ENCODE measurements around the gene TNIK. TPM values are rescaled to one million over a fixed set of nuclear protein-coding genes. Genes with fewer than 3 reads are reported as not detected.

TNIK gene
- total RNA-seq, 1 experiment from 2014 or later = not detected

DNA sequence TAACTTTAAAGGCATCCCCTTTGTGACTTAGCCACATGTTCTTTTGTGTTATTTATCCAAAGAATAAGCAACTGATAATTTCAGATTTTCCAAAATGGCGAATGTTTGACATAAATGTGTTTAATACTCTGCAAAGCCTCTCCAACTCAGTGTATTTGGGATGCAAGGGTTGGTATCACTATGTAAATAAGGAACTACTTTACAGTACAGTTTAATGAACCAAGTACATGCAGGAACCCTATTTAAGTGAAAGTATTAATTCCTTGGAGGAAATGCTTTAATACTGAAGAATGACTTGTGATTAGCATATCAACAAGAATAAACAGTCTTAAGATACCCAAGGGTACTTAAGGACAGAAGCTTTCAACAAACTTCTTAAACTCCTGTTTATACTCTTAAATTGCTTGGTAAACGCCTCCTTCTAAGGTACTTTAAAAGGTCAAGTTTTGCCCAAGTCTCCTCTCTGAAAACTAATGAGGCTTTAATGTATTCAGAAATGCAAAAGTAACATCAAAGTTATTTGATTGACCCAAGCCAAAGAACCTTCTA is 107.7 kb downstream of the TNIK start:
- no peak overlapping the region for H3K4me3 ChIP-seq (ENCODE audit: low read length)
- H3K9me2 ChIP-seq (replicated peaks; ENCODE audit: insufficient read depth, low read length) = no peaks in the 10 kb centered on the region
- no peaks in the 10 kb centered on the region for H4K20me1 ChIP-seq (ENCODE audit: insufficient read depth, low read depth, low read length)
- no peaks in the 10 kb centered on the region for H3K36me3 ChIP-seq (ENCODE audit: insufficient read depth, low read length)
- no peak for DNase-seq
- H3K27me3 ChIP-seq (ENCODE audit: low read length) = no peaks in the 10 kb centered on the region
- H3K79me2 ChIP-seq (ENCODE audit: low read length) = no peaks in the 10 kb centered on the region
- H3K27ac ChIP-seq (ENCODE audit: low read length) = no peak overlapping the region
- no peak overlapping the region for H3K4me2 ChIP-seq (ENCODE audit: low read depth, low read length, poor library complexity, severe bottlenecking)
- H3K9ac ChIP-seq (ENCODE audit: low read length) = no peak overlapping the region
- no peak overlapping the region for H2AFZ ChIP-seq (ENCODE audit: low read length)
- H3K4me1 ChIP-seq (ENCODE audit: low read length) = peaks cover 12% of the 10 kb centered on the region
- H3K9me3 ChIP-seq (ENCODE audit: low read length) = no peaks in the 10 kb centered on the region

DNA sequence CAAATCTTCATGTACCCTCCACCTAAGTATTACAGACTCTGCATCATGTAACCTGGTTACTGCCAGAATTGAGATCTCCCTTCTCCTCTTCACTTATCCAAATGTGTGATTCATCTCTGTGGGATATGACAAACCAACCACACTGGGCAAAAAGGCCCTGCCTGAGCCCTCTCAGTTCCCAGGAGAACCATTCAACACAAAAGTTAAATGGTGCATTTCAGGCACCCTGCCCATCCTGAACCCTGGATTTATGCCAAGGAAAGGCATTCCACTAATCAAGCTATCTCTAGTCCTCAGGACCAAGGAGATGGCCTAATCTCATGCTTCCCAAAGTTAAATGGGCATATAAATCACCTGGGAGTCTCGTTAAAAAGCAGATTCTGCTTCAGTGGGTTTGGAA is 108.5 kb downstream of the TNIK start:
- no peak for DNase-seq
- Histone ChIP-seq H3K4me2 (ENCODE audit: low read depth, low read length, poor library complexity, severe bottlenecking) (no peak overlapping the region), H3K36me3 (ENCODE audit: insufficient read depth, low read length) (no peaks in the 10 kb centered on the region), H3K4me3 (ENCODE audit: low read length) (no peak overlapping the region), H2AFZ (ENCODE audit: low read length) (no peak overlapping the region), H3K9me2 (replicated peaks; ENCODE audit: insufficient read depth, low read length) (no peaks in the 10 kb centered on the region), H3K4me1 (ENCODE audit: low read length) (peaks cover 15% of the 10 kb centered on the region), H4K20me1 (ENCODE audit: insufficient read depth, low read depth, low read length) (no peaks in the 10 kb centered on the region), H3K9me3 (ENCODE audit: low read length) (no peaks in the 10 kb centered on the region), H3K27ac (ENCODE audit: low read length) (no peak overlapping the region), H3K9ac (ENCODE audit: low read length) (no peak overlapping the region), H3K79me2 (ENCODE audit: low read length) (no peaks in the 10 kb centered on the region), H3K27me3 (ENCODE audit: low read length) (no peaks in the 10 kb centered on the region)

- no peak overlapping the region for H3K27ac ChIP-seq (ENCODE audit: low read length)
- peaks cover 15% of the 10 kb centered on the region for H3K4me1 ChIP-seq (ENCODE audit: low read length)
- peak; percentile 51 for DNase-seq
Observed at GRCh38 chr3:171350364-171350763, 109.8 kb downstream of the TNIK start.

DNA sequence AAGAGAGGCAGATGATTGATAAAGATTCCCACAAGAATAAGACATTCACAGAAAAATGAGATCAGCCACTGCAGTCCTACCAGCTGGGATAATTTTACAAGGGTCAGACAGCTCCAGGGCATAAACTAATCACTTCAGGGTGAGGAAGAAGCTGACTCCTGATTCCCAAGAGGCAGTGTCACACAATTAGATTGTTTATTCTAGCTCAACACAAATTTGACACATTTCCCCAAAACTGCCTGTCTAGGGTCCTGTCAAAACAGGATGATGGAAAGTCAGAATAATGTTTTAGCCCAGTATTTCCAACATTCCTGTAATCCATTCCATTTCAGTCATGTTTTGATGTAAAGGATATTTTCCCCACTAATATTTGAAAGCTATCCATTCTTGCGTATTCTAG is 110.8 kb downstream of the TNIK start:
- no peak for DNase-seq
- Histone ChIP-seq H3K4me1 (ENCODE audit: low read length) (peaks cover 15% of the 10 kb centered on the region), H3K4me2 (ENCODE audit: low read depth, low read length, poor library complexity, severe bottlenecking) (no peak overlapping the region), H3K4me3 (ENCODE audit: low read length) (no peak overlapping the region), H3K27me3 (ENCODE audit: low read length) (no peaks in the 10 kb centered on the region), H3K27ac (ENCODE audit: low read length) (no peak overlapping the region), H3K36me3 (ENCODE audit: insufficient read depth, low read length) (no peaks in the 10 kb centered on the region), H4K20me1 (ENCODE audit: insufficient read depth, low read depth, low read length) (no peaks in the 10 kb centered on the region), H3K9me3 (ENCODE audit: low read length) (no peaks in the 10 kb centered on the region), H2AFZ (ENCODE audit: low read length) (no peak overlapping the region), H3K79me2 (ENCODE audit: low read length) (no peaks in the 10 kb centered on the region), H3K9ac (ENCODE audit: low read length) (no peak overlapping the region), H3K9me2 (replicated peaks; ENCODE audit: insufficient read depth, low read length) (no peaks in the 10 kb centered on the region)

More at GRCh38 chr3:171350364-171350763, 109.8 kb downstream of the TNIK start:
- Histone ChIP-seq H3K9me2 (replicated peaks; ENCODE audit: insufficient read depth, low read length) (no peaks in the 10 kb centered on the region), H3K9ac (ENCODE audit: low read length) (no peak overlapping the region), H3K9me3 (ENCODE audit: low read length) (no peaks in the 10 kb centered on the region), H3K27me3 (ENCODE audit: low read length) (no peaks in the 10 kb centered on the region), H3K36me3 (ENCODE audit: insufficient read depth, low read length) (no peaks in the 10 kb centered on the region), H2AFZ (ENCODE audit: low read length) (no peak overlapping the region), H3K4me2 (ENCODE audit: low read depth, low read length, poor library complexity, severe bottlenecking) (no peak overlapping the region), H3K79me2 (ENCODE audit: low read length) (no peaks in the 10 kb centered on the region), H4K20me1 (ENCODE audit: insufficient read depth, low read depth, low read length) (no peaks in the 10 kb centered on the region), H3K4me3 (ENCODE audit: low read length) (no peak overlapping the region)

DNA sequence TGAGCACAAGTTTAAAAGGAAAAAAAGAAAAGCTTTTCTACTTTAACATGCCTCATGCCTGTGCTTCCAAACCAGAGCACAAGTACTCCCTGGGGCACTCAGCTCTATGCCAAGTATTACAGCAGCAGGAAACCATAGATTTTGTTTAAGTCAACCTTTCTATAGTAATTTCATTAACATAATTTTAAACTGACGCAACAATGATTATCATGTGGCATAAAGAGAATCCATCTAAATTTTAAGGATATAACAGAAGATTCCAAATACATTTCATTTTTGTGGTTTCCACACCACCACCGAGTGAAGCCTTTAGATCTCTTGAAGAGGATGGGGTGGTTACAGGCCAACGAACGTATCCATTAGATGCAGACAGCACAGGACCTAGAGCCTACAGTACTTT is 112.1 kb downstream of the TNIK start:
- Histone ChIP-seq H3K36me3 (ENCODE audit: insufficient read depth, low read length) (no peaks in the 10 kb centered on the region), H4K20me1 (ENCODE audit: insufficient read depth, low read depth, low read length) (no peaks in the 10 kb centered on the region), H3K79me2 (ENCODE audit: low read length) (no peaks in the 10 kb centered on the region), H3K9ac (ENCODE audit: low read length) (no peak overlapping the region), H2AFZ (ENCODE audit: low read length) (no peak overlapping the region), H3K27ac (ENCODE audit: low read length) (no peak overlapping the region), H3K4me3 (ENCODE audit: low read length) (no peak overlapping the region), H3K4me1 (ENCODE audit: low read length) (peaks cover 15% of the 10 kb centered on the region), H3K9me2 (replicated peaks; ENCODE audit: insufficient read depth, low read length) (no peaks in the 10 kb centered on the region), H3K9me3 (ENCODE audit: low read length) (no peaks in the 10 kb centered on the region), H3K27me3 (ENCODE audit: low read length) (no peaks in the 10 kb centered on the region), H3K4me2 (ENCODE audit: low read depth, low read length, poor library complexity, severe bottlenecking) (no peak overlapping the region)
- no peak for DNase-seq

GRCh38 chr3:171347301-171348039 is 112.7 kb downstream of the TNIK start:
- H3K9ac ChIP-seq (ENCODE audit: low read length) = no peak overlapping the region
- no peaks in the 10 kb centered on the region for H3K27me3 ChIP-seq (ENCODE audit: low read length)
- no peaks in the 10 kb centered on the region for H3K36me3 ChIP-seq (ENCODE audit: insufficient read depth, low read length)
- peaks cover 15% of the 10 kb centered on the region for H3K4me1 ChIP-seq (ENCODE audit: low read length)
- no peaks in the 10 kb centered on the region for H3K9me2 ChIP-seq (replicated peaks; ENCODE audit: insufficient read depth, low read length)
- no peak overlapping the region for H3K4me3 ChIP-seq (ENCODE audit: low read length)
- no peak overlapping the region for H2AFZ ChIP-seq (ENCODE audit: low read length)
- H3K27ac ChIP-seq (ENCODE audit: low read length) = no peak overlapping the region
- peak; percentile 58 for DNase-seq
- H3K9me3 ChIP-seq (ENCODE audit: low read length) = no peaks in the 10 kb centered on the region
- H3K4me2 ChIP-seq (ENCODE audit: low read depth, low read length, poor library complexity, severe bottlenecking) = no peak overlapping the region
- H3K79me2 ChIP-seq (ENCODE audit: low read length) = no peaks in the 10 kb centered on the region
- H4K20me1 ChIP-seq (ENCODE audit: insufficient read depth, low read depth, low read length) = no peaks in the 10 kb centered on the region

- Histone ChIP-seq H3K27me3 (ENCODE audit: low read length) (no peaks in the 10 kb centered on the region), H3K9me2 (replicated peaks; ENCODE audit: insufficient read depth, low read length) (no peaks in the 10 kb centered on the region), H3K9ac (ENCODE audit: low read length) (no peak overlapping the region), H2AFZ (ENCODE audit: low read length) (no peak overlapping the region), H3K4me1 (ENCODE audit: low read length) (peaks cover 15% of the 10 kb centered on the region), H3K4me2 (ENCODE audit: low read depth, low read length, poor library complexity, severe bottlenecking) (no peak overlapping the region), H3K4me3 (ENCODE audit: low read length) (no peak overlapping the region), H4K20me1 (ENCODE audit: insufficient read depth, low read depth, low read length) (no peaks in the 10 kb centered on the region), H3K36me3 (ENCODE audit: insufficient read depth, low read length) (no peaks in the 10 kb centered on the region), H3K9me3 (ENCODE audit: low read length) (no peaks in the 10 kb centered on the region), H3K27ac (ENCODE audit: low read length) (no peak overlapping the region), H3K79me2 (ENCODE audit: low read length) (no peaks in the 10 kb centered on the region)
- no peak for DNase-seq
Observed at GRCh38 chr3:171346582-171347300, 113.5 kb downstream of the TNIK start.

- H3K79me2 ChIP-seq (ENCODE audit: low read length) = no peaks in the 10 kb centered on the region
- no peaks in the 10 kb centered on the region for H3K27me3 ChIP-seq (ENCODE audit: low read length)
- H3K27ac ChIP-seq (ENCODE audit: low read length) = no peak overlapping the region
- H3K9me2 ChIP-seq (replicated peaks; ENCODE audit: insufficient read depth, low read length) = no peaks in the 10 kb centered on the region
- no peak for DNase-seq
- no peak overlapping the region for H3K9ac ChIP-seq (ENCODE audit: low read length)
- no peak overlapping the region for H2AFZ ChIP-seq (ENCODE audit: low read length)
- peaks cover 15% of the 10 kb centered on the region for H3K4me1 ChIP-seq (ENCODE audit: low read length)
- H3K4me2 ChIP-seq (ENCODE audit: low read depth, low read length, poor library complexity, severe bottlenecking) = no peak overlapping the region
- H3K9me3 ChIP-seq (ENCODE audit: low read length) = no peaks in the 10 kb centered on the region
- H3K36me3 ChIP-seq (ENCODE audit: insufficient read depth, low read length) = no peaks in the 10 kb centered on the region
- no peaks in the 10 kb centered on the region for H4K20me1 ChIP-seq (ENCODE audit: insufficient read depth, low read depth, low read length)
- H3K4me3 ChIP-seq (ENCODE audit: low read length) = no peak overlapping the region
Observed at GRCh38 chr3:171346019-171346418, 114.2 kb downstream of the TNIK start.
